Right kidney (tissue), 1 donor: ENCODE data around the gene UBE2D2.
A peak's percentile ranks its signal among the peaks of the same experiment; 100 is the strongest.

Experiments
- DNase-seq: peaks from one replicate; pipeline ENCODE4 v3.0.0-alpha.2; 2016

UBE2D2 gene

DNA sequence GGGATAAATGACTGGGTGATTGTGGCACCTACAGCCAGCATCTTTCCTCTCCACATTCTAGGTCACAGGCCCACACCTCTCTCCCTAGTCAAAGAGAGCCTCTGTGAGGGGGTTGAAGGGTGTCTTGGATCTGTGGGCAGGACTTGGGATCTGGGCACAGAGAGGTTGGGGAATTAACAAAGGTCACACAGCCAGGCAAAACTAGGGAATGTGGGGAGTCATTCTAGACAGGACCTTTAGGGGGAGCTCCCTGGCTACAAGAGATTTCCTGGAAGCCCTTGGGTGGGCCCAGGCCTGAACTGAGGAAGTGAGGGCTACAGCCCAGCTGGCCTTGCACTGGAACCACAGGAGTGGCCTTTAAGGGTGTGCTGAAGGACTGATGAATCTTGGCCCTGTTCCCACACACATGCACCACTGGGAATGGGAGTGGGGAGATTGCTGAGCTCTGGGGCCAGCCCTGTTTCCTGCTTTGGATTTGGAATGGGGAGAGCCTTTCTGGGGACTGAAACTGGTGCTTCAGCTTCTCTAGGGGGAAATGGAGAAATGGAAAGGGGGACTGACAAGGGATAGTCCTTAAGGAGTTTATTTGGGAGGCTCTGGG is 74.6 kb downstream of the UBE2D2 start:
- DNase-seq: no peak

DNA sequence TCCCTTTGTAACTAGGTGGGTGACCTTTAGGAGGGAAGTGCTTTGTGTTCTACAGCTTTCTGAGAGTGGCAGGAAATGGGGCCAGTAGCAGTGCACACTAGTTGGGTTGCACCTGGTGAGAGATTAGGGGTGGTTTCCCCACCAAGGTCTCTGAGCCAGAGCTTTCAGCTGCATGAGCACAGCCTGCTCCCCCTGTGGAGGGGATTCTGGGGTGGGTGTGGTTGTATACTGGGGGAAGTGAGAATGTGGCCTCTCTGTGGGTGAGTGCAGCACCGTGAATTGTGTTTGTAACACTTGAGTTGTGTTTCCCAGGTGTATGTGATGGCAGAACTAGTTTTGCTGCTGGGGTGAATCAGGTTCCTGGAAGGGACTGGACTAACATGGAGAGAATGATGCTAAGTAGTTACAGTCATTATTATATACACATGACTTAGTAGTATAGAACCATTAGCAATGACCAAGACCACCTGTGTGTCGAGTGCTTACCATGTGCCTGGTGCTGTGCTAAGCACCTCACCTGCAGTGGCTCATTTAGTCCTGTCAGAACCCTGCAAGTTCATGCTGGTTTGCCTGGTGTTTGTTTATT is 75.2 kb downstream of the UBE2D2 start:
- DNase-seq: no peak

- no peak for DNase-seq
These were observed 75.9 kb downstream of the UBE2D2 start for GRCh38 chr5:139636975-139637408.

DNA sequence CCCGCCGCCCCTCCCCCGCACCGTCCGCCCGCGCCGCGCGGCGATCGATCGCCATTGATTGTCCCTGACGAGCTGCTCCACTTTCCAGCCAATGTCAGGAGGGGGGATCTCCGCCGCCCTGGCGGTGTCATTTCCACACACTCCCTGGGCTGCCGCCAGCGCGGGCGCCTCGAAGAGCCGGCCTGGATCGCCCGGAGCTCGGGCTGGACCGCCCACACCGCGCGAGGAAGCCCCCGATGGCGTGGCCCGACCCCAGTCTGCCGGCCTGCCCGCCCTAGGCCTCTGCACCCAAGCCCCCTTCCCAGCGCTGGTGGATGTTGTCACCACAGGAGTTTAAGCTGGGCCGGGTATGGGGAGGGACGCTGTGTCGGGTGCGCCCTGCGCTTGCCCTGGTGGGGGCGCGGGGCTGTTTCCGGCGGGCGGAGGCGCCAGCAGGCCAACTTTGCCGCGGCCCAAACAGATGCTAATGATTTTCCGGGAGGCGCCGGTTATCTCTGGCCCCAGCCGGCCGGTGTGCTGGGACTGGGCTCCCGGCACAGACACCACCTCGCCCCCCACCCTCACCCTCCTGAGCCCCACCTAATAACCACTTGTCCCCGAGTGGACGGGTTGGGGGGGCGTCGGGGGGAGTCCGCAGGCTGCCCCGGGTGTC is 76.4 kb downstream of the UBE2D2 start:
- peak; percentile 86 for DNase-seq

- DNase-seq: peak; percentile 82
These were observed 77.1 kb downstream of the UBE2D2 start for GRCh38 chr5:139638090-139638735.

DNA sequence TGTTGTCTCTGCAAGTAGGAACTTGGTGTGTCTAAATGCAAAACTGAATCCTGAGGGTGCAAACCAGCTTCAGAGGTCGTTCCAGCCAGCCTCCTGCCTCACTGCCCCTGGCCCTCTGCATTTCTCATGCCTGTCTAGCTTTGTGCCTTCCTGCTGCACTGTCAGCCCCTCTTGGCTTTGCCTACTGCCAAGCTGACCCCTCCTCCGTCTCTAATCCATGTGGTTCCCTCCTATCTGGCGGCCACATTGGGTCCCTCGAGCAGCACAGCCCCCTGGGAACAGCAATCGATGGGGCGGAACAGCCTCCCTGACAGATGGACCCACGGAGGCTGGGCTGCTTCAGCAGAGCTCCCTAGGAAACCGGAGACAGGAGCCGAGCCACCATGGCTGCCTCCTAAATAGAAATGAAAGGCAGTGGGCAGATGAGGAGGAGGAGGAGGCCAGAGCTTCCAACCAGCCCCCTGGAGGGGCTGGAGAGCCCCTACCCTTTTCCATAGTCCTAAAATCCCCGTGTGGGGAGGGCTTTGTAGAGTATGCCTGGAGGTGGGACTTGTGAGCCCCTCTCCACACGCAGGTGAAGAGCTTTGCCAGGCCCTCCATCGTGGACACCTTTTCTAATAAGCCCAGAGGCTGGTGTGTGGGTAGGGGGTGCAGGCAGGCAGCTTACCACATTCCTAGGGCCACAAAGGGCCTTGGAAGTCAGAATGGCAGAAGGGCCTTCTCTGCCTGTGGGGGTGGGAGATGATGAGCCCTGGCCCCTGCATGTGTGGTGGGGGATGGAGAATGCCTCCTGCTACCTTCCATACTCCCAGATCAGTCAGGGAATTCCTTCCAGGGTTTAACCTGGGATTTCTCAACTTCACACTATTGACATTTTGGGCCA is 77.8 kb downstream of the UBE2D2 start:
- DNase-seq: no peak

- no peak for DNase-seq
These were observed 78.7 kb downstream of the UBE2D2 start for GRCh38 chr5:139639619-139640380.

DNA sequence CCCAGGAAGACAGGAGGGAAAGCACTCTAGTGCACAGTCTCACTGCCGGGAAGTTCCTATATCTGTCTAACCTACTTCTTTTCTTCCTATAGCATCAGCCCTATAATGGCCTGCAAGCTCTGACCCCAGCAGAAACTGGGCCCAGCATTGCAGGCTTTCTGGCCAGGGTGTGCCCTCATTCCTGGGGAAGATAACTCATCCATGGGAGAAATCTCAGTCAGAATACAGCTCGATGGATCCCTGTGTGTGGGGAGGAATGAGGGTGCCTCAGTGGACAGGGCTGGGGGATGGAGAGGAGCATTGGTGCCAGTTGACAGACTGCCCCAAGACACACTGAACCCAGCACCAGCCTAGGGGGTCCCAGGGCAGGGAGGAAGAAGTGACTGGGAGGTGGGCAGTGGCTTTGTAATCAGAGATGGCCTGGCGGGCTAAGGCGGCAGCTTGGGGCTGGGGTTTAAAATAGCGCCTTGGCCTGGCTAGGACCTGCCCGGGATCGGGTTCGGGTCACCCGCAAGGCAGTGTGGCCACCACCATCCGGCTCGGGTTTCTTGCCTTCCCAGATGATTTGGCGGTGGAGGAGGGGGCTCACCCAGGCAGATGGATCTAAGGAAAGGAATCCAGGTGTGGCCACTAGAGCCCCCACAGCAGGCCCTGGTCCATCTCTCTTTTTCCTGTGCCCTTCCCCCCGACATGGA is 79.4 kb downstream of the UBE2D2 start:
- no peak for DNase-seq

GRCh38 chr5:139641116-139642080 is 80.3 kb downstream of the UBE2D2 start:
- no peak for DNase-seq

DNA sequence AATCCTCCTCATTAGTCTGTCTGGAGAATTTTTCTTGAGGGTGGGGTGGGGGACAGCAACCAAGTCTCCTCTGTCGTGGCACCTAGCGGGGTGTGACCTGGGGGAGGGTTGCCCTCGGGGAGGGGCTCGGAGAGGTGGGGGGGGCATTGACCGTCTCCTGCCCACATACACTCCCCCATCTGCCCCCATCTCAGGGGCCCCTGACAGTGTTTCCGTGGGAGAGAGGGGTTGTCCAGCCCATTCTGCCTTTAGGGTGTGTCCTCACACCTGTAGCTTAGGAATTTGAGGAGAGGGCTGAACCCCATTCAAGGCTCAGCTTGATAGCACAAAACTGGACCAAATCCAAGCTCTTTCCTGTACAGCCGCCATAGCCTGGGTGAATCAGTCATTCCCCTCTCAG is 81.1 kb downstream of the UBE2D2 start:
- no peak for DNase-seq

DNA sequence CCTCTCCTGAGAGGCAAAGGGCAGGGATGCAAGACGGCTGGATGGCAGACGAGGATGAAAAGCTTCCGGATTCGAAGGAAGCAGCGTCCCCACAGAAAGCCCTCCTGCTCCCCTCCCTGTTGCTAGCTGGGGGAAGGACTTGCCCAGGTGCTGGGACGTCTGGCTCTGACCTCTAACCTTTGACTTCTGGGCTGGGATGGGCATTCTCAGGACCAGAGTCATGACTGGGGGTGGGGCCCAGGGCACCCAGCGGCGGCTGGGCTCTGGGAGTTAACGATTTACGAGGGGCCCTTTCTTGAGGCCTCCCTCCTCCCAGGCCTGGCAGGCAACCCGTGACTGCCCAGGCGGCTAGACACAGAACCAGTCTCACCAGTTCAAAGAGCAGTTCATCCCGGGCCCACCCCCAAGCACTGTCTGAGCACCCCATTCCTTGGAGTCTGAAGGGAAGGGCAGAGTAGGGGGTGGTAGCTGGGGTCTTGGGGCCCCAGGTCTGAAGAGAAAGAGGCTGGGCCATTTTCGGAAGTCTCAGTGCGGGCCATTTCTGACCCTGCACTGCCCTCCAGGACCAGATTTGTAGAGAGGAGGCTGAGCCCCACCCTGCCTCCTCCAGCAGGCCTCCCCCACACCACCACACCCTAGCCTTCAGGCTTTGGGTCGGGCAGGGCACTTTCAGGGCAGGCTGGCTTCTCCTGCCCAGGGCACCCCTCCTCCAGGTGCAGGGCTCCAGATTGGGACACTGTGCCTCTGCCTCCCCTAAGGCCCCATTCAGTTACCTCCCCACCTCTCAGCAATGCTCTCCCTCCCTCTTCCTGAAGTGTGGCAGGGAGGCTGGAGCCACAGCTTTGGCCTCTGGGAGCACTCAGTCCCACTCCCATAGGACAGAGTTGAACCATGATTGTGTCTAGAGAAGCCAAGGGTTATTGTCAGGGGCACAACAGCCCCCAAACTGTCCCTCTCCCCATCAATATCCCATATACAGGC is 82.0 kb downstream of the UBE2D2 start:
- peak; percentile 80 for DNase-seq

- DNase-seq: no peak
These were observed 82.9 kb downstream of the UBE2D2 start for GRCh38 chr5:139644001-139644456.

- DNase-seq: no peak
These were observed 83.7 kb downstream of the UBE2D2 start for GRCh38 chr5:139644646-139645429.

GRCh38 chr5:139645430-139645871 is 84.3 kb downstream of the UBE2D2 start:
- no peak for DNase-seq

DNA sequence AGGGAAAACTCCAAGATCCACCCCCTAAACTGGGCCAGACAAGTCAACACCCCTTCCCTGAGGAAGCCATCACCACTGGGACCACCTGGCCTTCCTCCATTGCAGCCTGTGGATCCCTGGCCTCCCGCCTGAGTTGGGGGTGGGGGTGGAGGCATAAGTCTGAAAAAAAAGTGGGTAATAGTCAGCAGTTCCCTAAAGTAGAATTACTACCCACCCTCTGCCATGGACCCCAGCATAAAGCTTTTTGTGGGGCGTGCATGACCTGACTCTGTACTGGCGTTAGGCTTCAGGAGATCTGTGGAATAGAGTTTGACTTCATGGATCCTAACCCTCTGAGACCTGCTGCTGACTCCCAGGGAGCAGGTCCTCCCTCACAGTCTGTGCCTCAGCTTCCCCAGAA is 85.0 kb downstream of the UBE2D2 start:
- no peak for DNase-seq

- DNase-seq: peak; percentile 65
These were observed 85.9 kb downstream of the UBE2D2 start for GRCh38 chr5:139646912-139647505.
